Keratinocyte (primary cell): ENCODE measurements around the gene EP300. TPM values are rescaled to one million over a fixed set of nuclear protein-coding genes. Genes with fewer than 3 reads are reported as not detected.

ENCODE experiments used
- DNase-seq: peaks from one replicate; pipeline ENCODE4 v3.0.0-alpha.2; 2011; ENCODE audit warnings: low read depth, missing footprints, low spot score
- FAIRE-seq: peaks from 2 replicates; lab custom pipeline; 2011; peaks lifted over from hg19 to GRCh38; lab: Jason Lieb, UNC
- H2AFZ ChIP-seq: 2 replicates; pipeline ENCODE4 v1.6.0; 2012; ENCODE audit warnings: low read length, control low read depth, inconsistent platforms; ENCODE audit not compliant: control insufficient read depth
- H3K27ac ChIP-seq: 2 replicates; pipeline ENCODE4 v1.5.1; 2011; ENCODE audit warnings: low read length; ENCODE audit not compliant: control insufficient read depth, insufficient read depth
- H3K27me3 ChIP-seq: 3 replicates; pipeline ENCODE4 v1.6.0; 2011; ENCODE audit warnings: low read length; ENCODE audit not compliant: control insufficient read depth, insufficient read depth; ENCODE audit errors: extremely low read depth
- H3K36me3 ChIP-seq, 2 experiments: 2 replicates in 1 of 2; 3 replicates in 1 of 2; pipeline ENCODE4 v1.5.1; 2011; ENCODE audit warnings: low read length in 2 of 2, mild to moderate bottlenecking in 1 of 2; ENCODE audit not compliant: control insufficient read depth in 2 of 2, insufficient read depth in 2 of 2; ENCODE audit errors: extremely low read depth in 1 of 2
- H3K4me1 ChIP-seq: 3 replicates; pipeline ENCODE4 v1.5.1; 2011; ENCODE audit warnings: low read length; ENCODE audit not compliant: control insufficient read depth, insufficient read depth; ENCODE audit errors: extremely low read depth
- H3K4me2 ChIP-seq: 3 replicates; pipeline ENCODE4 v1.6.0; 2011; ENCODE audit warnings: low read depth, low read length; ENCODE audit not compliant: control insufficient read depth, insufficient read depth; ENCODE audit errors: extremely low read depth
- H3K4me3 ChIP-seq, 3 experiments: fragments of 200-600 bp in 1 of 3; sonication (generic) in 1 of 3; 2 replicates in 2 of 3; 3 replicates in 1 of 3; pipeline ENCODE4 v1.5.1; 2011 to 2016; ENCODE audit warnings: low read length in 3 of 3, mild to moderate bottlenecking in 3 of 3, control low read depth in 2 of 3, inconsistent platforms in 1 of 3, low read depth in 1 of 3, mixed read lengths in 1 of 3, mixed run types in 1 of 3, moderate library complexity in 1 of 3; ENCODE audit not compliant: control insufficient read depth in 2 of 3, insufficient read depth in 2 of 3; ENCODE audit errors: extremely low read depth in 1 of 3
- H3K79me2 ChIP-seq: 2 replicates; pipeline ENCODE4 v1.6.0; 2012; ENCODE audit warnings: low read length; ENCODE audit not compliant: control insufficient read depth, insufficient read depth
- H3K9ac ChIP-seq: 3 replicates; pipeline ENCODE4 v1.6.0; 2011; ENCODE audit warnings: low read length; ENCODE audit not compliant: control insufficient read depth, insufficient read depth; ENCODE audit errors: extremely low read depth
- H3K9me1 ChIP-seq: 3 replicates; pipeline ENCODE4 v1.6.0; 2011; ENCODE audit warnings: low read length; ENCODE audit not compliant: control insufficient read depth, insufficient read depth; ENCODE audit errors: extremely low read depth
- H3K9me3 ChIP-seq: 2 replicates; pipeline ENCODE4 v1.5.1; 2012; ENCODE audit warnings: low read depth, low read length; ENCODE audit not compliant: control insufficient read depth
- H4K20me1 ChIP-seq: 3 replicates; pipeline ENCODE4 v1.6.0; 2011; ENCODE audit warnings: low read length; ENCODE audit not compliant: control insufficient read depth, insufficient read depth; ENCODE audit errors: extremely low read depth
- CTCF ChIP-seq, 3 experiments: IDR thresholded peaks in 1 of 3; conservative IDR thresholded peaks in 1 of 3; optimal IDR thresholded peaks in 1 of 3; 2 replicates in 2 of 3; 3 replicates in 1 of 3; pipeline versions ENCODE3 to v1.5.1; 2011; ENCODE audit warnings: low read length in 3 of 3, mild to moderate bottlenecking in 3 of 3, moderate library complexity in 2 of 3, control low read depth in 1 of 3, inconsistent platforms in 1 of 3; ENCODE audit not compliant: insufficient read depth in 2 of 3; ENCODE audit errors: extremely low read depth in 1 of 3
- EZH2 ChIP-seq: IDR thresholded peaks from one replicate; pipeline ENCODE4 v1.6.1; 2012; ENCODE audit warnings: inconsistent platforms, mild to moderate bottlenecking, low read length, moderate library complexity
- dilution Hi-C: fragments of 300-500 bp; cut with MboI; formaldehyde crosslinking; loops from one replicate; pipeline ENCODE4 v1.7.0; 2020; ENCODE audit warnings: low sequenced_read_pairs; ENCODE audit not compliant: extremely low pct_ligation_motif_present
- polyA plus RNA-seq, 5 experiments: library from polyadenylated mRNA; depleted of rRNA in 3 of 5; stranded (reverse) in 3 of 5; stranded (forward) in 1 of 5; unstranded in 1 of 5; fragments of >200 nt; gene quantifications; 1 replicate in 1 of 5; 2 replicates in 3 of 5; 3 replicates in 1 of 5; pipeline versions ENCODE4 v1.2.1 to v1.2.3, GENCODE V29; 2011 to 2012; ENCODE audit warnings: missing spikeins in 2 of 5, low read depth in 1 of 5, low replicate concordance in 1 of 5

The EP300 gene
- polyA plus RNA-seq, 1 donor (not counting 4 experiments of a cell fraction or from before 2014, with no cell fraction given): 10.5 TPM

GRCh38 chr22:41206719-41207118 lies 114.3 kb downstream of the EP300 start:
- Histone ChIP-seq H3K4me2 (no peak overlapping the region), H3K4me3 (no peak overlapping the region), H2AFZ (no peak overlapping the region), H3K9me3 (no peaks in the 10 kb centered on the region), H3K9me1 (no peaks in the 10 kb centered on the region), H3K9ac (no peak overlapping the region), H3K79me2 (peaks cover 25% of the 10 kb centered on the region), H3K4me1 (peaks cover 9% of the 10 kb centered on the region), H3K27ac (no peak overlapping the region), H3K27me3 (no peaks in the 10 kb centered on the region), H4K20me1 (no peaks in the 10 kb centered on the region), H3K36me3 (peaks cover 3 to 13% of the 10 kb centered on the region in 2 experiments)
- TF ChIP-seq CTCF (optimal IDR thresholded peaks at IDR 0.05 in 1 of 3, IDR thresholded peaks at IDR 0.05 in 1 of 3, conservative IDR thresholded peaks at IDR 0.05 in 1 of 3; ENCODE audit: extremely low read depth in 1 of 3, insufficient read depth in 2 of 3, low read length in 3 of 3) (no peak), EZH2 (no peak)
- DNase-seq (no peak), FAIRE-seq (no peak)
- dilution Hi-C loops: no loop called here

GRCh38 chr22:41215409-41215808 lies 123.0 kb downstream of the EP300 start:
- Histone ChIP-seq H3K36me3 (peaks cover 13 to 21% of the 10 kb centered on the region in 2 experiments), H3K9me1 (no peaks in the 10 kb centered on the region), H3K9me3 (no peaks in the 10 kb centered on the region), H2AFZ (no peak overlapping the region), H4K20me1 (no peaks in the 10 kb centered on the region), H3K79me2 (no peaks in the 10 kb centered on the region), H3K27me3 (no peaks in the 10 kb centered on the region), H3K4me2 (no peak overlapping the region), H3K4me1 (peaks cover 18% of the 10 kb centered on the region), H3K9ac (no peak overlapping the region), H3K4me3 (no peak overlapping the region), H3K27ac (no peak overlapping the region)
- dilution Hi-C loops: no loop called here
- DNase-seq: no peak
- FAIRE-seq: no peak
- TF ChIP-seq CTCF (optimal IDR thresholded peaks at IDR 0.05 in 1 of 3, IDR thresholded peaks at IDR 0.05 in 1 of 3, conservative IDR thresholded peaks at IDR 0.05 in 1 of 3; ENCODE audit: extremely low read depth in 1 of 3, insufficient read depth in 2 of 3, low read length in 3 of 3) (no peak), EZH2 (no peak)
